D341Med (cell line): ENCODE data around the gene PIGQ.

ENCODE experiments used
- DNase-seq: peaks from one replicate; pipeline ENCODE4 v3.0.0; 2012; ENCODE audit warnings: low spot score

PIGQ gene

DNA sequence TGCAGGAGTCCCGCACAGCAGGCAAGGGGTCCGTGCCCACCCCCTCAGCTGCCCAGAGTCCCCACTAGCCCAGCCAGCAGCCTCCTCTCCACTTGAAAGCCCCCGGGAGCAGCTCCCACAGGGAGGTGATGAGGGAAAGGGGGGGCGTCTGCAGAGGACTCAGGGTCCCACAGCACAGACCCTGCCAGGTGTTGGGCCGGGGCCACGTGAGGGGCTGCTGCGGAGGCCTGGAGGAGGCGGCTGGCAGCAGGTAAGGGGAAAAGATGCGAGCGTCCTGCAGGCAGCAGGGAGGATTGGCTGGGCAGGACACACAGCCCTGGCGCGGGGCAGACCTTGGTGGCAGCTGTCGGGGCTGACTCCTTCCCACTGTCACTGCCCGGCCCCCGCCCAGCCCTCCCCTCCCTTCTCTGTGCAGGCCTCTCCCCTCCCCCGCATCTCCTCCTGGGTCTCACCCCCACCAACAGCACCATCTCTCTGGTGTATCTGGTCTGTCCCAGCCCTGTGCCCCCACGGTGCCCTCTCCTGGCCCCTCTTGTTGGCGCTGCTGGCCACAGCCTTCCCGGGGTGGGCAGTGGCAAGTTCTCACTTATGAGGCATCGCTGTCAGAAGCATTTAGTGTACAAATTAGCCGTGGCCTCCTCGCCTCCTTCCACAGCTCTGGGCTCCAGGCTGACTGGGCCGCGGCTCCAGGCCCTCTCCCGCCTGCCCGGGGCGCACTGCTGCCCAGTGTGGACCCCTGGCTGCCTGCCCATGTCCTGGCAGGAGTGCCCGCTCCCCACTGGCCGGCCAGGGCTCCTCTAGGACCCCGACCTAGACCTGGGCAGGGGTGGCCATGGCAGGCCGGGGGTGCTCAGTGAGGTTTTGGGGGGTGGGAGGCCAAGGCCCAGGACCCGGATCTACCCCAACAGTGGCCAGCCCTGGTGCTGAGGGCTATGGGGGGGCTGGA lies 14.0 kb upstream of the PIGQ start:
- DNase-seq: no peak

DNA sequence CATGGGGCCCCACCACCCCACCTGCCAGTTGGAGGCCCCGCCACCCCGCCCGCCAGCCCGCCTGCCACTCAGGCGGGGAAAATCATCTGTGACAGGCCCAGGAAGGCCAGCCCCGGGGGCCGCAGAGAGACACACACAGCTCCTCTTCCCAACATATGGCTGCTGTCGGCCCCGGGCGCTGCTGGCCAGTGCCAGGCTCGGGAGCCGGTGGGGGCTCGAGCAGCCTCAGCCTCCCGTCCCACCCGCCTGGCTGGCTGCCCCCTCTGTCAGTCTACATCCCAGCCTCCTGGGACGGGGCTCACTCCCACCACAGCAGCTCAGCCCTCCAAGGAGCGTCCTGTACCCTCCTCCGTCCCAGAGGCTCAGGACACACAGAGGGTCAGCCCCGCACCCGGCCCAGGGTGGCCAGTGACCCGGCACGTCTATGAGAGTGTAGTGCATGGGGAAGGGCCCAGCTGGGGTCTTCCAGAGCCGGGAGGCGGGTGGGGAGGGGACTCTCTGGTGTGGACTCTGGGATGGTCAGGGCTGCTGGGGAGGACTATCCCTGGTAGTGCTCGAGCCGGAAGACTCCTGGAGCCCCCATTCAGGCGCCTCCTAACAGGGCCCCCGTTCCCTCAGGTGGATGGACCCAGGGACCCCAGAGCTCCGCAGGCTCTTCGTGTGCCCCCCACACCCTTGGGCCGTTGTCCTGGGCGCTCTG lies 13.1 kb upstream of the PIGQ start:
- no peak for DNase-seq

- no peak for DNase-seq
These were observed 12.1 kb upstream of the PIGQ start for GRCh38 chr16:557463-558297.

DNA sequence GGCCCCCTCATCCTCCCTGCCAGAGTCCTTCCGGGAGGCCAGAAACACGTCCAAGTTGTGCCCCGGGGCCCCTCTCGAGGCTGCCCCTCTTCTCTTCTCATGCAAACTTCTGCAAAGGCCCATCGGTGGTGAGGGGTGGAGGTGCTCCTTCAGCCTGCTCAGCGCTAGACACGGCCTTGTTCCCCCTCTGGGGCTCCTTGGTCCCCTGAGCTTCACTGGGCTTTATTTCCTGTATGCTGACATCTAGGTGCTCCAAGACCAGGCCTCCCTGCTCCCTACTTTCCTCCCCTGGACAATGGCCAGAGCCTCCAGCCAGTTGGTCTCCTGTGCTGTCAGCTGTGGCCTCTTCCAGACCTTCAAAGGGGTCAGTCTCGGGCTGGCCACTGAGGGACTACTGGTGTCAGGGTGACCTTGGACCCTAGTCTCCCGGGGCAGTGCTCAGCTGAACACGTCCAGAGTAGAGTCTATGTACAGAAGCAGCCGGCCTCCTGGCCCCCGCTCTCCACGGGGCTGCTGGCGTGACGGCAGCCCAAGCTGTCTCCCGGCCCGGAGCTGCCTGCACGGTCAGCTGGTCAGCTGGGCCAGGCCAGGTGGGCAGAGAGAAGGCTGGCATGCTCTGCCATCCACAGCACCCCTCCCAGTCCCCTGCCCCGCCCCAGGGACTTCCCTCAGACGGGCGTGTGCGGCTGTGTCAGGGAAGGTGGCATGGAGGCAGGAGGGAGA lies 11.3 kb upstream of the PIGQ start:
- no peak for DNase-seq

- DNase-seq: no peak
These were observed 10.8 kb upstream of the PIGQ start for GRCh38 chr16:559021-559380.

GRCh38 chr16:559411-560203 lies 10.2 kb upstream of the PIGQ start:
- DNase-seq: peak; percentile 51

DNA sequence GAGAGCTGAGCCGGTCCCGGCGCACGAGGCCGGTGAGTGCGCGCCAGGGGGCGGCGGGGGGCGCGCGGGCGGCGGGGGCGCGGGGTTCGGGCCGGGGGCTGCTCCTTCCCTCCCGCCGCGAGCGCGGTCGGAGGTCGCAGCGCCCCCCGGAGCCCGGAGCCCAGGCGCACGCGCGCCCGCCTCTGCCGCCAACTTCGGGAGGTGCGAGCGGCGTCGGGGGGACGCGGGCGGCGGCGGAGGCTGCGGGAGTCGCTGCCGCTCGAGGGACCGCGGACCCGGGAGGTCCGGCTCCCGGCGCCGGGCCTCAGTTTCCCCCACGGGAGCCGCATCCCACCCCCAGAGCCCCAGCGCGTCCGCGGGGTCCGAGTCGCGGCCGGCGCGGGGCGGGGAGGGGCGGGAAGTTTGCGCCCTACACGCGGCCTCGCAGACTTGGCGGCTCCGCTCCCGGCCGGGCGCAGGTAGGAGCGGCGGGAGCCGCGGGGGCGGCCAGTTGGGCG lies 9.5 kb upstream of the PIGQ start, which contains the start of gene PRR35:
Gene PRR35 (plus strand): TSS at position 191 of the 497 bp plus-strand sequence. CDS start 2,901 bp downstream, outside the sequence.
- peak; percentile 76 for DNase-seq

- no peak for DNase-seq
These were observed 8.9 kb upstream of the PIGQ start for GRCh38 chr16:560701-561412.

DNA sequence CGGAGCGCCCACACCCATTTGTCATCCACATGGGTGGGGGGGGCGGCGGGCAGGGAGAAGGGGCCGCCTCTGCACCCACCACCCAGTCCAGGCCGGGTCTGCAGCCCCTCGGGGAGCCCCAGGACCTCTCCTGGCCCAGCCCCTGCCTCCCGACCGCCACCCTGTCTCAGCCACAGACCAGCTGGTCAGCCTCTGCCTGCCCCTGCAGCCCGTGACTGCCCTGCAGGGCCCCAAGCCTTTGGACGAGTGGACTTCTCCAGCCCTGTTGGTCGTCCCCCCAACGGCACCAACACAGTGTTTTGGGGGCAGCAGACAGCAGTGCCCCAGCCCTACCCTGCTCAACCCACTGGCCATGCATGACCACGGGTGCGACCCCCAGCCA lies 8.4 kb upstream of the PIGQ start:
- DNase-seq: no peak

DNA sequence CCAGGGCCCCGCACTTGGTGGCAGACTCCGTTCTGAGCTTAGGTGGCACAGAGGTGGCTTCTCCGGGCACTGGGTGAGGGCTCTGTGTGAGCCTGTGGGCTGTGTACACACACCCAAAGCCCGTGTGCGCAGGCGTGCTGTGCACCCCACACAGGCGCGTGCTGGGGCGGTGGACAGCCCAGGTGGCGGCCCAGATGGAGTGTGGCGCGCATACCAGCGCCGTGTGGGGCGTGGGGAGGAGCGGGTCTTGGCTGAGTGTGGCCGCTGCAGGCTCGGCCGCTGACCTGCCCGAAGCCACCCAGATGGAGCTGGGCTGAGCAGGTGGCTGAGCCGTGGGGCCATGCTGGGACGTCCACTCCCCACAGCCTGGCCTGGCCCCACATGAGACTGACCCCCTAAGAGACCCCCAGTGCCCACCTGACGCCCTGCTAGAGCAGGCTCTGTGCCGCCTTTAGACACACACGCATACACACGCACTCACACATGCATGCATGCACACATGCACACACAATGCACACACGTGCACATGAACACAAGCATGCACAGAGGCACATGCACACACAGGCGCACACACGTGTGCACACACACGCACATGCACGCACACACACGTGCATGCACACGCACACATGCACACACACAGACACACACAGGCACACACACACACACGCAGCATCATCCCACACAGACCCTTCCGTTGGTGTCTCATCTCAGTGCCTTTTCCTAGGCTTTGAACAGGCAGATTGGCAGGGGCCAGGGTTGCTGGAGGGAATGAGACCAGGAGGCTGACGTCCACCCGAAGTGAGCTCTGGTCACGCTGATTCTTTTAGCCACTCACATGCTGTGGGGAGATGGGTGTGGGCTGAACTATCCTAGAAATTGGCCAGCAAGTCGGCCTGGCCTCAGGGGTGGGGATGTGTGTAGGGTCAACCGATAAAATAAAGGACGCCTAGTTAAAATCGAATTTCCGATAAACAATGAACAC lies 7.5 kb upstream of the PIGQ start:
- DNase-seq: no peak

GRCh38 chr16:563072-563644 lies 6.6 kb upstream of the PIGQ start:
- no peak for DNase-seq

- no peak for DNase-seq
These were observed 4.9 kb upstream of the PIGQ start for GRCh38 chr16:564690-565418.

GRCh38 chr16:565419-566330 lies 4.1 kb upstream of the PIGQ start:
- DNase-seq: no peak

DNA sequence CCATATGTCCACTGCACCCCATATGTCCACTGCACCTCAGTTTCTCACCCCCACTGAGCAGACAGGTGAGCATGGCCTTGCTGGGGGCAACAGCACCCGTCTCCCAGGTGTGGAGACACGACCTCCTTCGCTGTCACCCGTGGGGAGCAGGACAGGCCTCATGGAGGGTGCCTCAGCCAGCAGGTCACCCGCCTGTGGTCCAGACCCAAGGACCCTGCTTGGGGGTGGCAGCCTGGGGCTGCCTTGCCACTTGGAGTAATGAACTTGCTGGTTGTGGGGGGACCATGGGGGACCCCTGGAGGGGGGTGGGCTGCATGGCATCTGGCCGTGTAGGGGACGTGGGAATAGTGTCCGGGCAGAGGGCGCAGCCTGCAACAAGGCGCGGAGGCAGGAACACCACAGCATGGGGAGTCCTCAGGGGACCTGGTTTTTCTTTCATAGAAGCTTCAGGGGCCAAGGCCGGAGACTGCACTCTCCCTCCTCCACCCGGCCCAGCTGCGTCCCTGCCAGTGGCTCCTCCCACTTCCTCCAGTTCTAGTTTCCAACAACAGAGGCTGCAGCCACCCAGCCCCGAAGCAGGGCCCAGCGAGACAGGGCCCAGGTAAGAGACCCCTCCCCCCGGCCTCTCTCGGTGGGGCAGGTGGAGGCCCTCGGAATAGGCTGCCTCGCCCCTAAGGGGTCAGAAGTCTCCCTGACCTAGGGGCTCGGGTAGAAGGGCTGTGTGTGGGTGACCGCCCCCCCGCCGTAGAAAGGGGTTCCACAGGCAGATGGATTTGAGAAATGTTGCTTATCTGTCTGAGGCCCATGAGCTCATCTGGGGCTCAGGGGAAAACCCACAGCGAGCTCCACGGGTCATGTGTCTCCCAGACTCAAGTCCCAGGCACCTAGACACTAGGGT lies 3.0 kb upstream of the PIGQ start, which contains the start of gene NHLRC4:
Gene NHLRC4 (plus strand): TSS at position 531 of the 898 bp plus-strand sequence. CDS start 1,043 bp downstream, outside the sequence.
- DNase-seq: no peak
